G401.6 (cell line): Measurements from ENCODE around the gene BAIAP3.

Source experiments
- FAIRE-seq: peaks from 2 replicates; lab custom pipeline; 2012; peaks lifted over from hg19 to GRCh38; lab: Jason Lieb, UNC

BAIAP3 gene

DNA sequence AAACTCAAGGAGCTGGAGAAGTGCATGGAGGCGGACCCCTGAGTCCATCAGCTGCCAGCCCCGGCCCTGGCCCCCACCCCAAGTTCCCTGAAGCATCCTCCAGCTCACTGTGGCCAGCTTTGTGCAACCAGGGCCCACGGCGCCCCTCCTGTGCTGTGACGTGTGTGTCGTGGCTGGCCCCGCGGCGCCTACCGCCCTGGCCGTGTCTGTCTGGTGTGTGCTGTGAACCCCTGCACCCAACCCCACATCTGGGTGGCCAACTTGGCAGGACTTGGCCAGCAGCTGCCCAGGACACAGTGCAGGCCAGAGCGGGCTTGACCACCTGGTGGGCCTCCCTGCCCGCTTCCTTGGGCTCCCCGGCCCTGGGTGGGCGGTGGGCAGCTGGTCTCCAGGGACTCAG is 15.0 kb downstream of the BAIAP3 start:
- no peak for FAIRE-seq

DNA sequence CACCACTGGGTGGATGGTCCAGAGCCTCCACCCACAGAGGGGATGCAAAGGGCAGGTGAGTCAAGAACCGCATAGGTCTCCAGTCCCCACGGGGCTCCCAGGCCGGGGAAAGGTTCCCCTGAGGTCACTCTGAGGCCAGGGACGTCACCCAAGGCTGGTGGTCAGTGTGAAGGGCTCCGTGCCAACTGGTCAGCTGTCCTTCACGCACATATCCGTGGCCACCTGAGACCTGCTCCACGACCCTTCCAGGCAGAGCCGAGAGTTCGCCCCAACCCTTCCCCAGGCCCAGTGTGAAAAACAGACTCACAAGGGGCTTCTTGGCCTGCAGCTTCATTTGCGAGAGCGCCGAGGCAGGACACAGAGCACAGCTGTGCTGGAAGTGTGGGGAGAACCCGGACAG is 15.5 kb downstream of the BAIAP3 start:
- no peak for FAIRE-seq

DNA sequence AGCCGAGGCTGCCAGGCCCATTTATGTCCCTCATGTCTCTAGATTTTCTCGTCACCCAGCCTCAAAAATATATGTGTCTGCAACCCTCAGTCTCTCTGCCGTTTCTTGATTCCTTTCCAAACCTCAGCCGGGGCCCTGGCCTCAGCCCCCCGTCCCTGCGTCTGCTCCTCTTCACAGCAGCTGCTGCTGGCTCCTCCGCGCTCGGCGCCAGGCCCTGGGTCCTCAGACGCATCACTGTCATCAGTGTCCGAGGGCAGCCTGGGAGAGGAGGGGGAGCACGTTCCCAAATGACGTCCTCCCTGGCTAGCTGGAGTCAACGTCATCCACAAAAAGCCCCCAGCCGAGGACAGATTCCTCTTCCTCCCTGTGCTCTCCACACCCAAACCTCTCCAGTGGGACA is 15.9 kb downstream of the BAIAP3 start:
- FAIRE-seq: no peak

DNA sequence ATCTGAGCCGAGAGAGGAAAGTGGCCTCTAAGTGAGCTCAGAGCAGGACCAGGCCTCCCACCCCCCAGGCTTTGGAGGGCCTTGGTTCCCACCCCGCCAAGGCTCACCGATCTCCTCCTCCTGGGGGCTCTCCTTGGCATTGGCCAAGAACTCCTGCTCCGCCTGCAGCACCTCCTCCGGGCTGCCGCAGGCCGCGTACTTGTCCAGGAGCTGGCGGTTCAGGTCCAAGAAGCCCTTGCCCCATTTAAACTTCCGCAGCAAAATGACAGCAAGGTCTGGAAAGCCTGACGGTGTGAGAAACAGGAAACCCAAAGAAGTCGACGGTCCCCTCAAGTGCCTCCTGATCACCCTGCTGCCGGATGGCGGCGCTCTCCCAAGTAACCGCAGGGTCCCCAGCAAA is 16.5 kb downstream of the BAIAP3 start:
- no peak for FAIRE-seq

DNA sequence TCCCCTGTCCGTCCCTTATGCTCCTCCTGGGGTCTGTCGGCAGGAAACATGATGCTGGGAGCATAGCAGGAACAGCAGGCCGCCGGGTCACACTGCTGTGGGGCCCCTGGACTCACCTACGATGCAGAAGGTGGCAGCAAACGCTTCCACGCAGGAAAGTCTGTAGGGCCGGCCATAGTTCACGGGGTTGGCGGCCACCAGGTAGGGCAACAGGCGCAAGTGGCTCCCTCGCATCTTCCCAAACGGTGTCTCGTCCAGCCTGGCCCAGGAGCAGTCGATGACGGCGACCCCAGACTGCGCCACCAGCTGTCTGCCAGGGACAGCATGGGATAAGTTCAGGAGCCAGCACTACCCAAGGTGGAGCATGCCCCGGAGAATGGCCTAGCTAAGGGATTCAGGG is 17.2 kb downstream of the BAIAP3 start:
- FAIRE-seq: no peak

DNA sequence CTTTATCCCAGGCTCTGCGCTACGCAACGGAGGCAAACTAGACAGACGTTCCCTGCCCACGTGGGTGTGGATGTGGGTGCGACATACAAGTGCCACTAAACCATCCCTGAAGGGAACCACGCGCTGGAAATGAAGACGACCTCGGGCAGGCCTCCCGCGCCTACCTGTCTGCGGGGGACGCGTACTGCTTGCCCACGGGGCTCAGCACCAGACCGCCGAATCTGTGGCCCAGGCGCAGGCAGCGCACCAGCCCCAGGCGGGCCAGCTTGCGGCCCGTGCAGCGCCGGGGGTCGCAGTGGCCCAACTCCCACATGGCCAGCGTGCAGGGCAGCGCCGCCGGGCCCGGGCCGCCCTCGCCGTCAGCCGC is 17.8 kb downstream of the BAIAP3 start:
- no peak for FAIRE-seq

DNA sequence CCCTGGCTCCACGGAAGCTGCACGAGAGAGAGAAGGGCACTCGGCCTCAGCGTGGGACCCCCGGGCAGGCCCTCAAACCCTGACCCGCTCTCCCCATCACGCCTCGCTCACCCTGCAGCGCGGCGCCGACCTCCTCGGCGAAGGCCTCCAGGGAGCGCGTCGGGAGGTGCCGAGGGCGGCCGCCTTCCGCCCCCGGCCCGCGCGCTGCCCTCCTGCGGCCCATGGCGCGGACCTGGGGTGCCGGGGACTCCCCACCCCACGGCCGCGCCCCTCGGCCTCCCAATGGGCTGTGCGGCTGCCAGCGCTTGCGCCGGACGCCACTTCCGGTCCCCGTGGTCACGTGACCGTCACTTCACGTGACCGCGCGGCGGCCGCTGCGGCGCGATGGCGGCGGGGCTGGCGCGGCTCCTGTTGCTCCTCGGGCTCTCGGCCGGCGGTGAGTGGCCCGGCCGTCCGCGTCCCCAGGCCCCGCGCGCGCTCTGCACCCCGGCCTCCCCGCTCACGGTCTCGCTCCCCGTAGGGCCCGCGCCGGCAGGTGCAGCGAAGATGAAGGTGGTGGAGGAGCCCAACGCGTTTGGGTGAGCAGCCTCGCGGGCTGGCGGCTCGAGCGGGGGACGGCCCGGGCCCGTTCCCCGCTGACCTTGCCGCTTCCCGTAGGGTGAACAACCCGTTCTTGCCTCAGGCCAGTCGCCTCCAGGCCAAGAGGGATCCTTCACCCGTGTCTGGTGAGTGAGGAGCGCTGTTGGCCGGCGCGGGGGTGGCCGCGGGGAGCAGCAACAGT is 18.3 kb downstream of the BAIAP3 start, which contains the start of the genes GNPTG and TSR3:
Gene GNPTG (plus strand): TSS at position 350 of the 781 bp plus-strand sequence. CDS start 35 bp downstream, at position 385.
Gene TSR3 (minus strand): TSS at position 297 of the 781 bp plus-strand sequence. CDS start 74 bp downstream, at position 223.
- FAIRE-seq: no peak

DNA sequence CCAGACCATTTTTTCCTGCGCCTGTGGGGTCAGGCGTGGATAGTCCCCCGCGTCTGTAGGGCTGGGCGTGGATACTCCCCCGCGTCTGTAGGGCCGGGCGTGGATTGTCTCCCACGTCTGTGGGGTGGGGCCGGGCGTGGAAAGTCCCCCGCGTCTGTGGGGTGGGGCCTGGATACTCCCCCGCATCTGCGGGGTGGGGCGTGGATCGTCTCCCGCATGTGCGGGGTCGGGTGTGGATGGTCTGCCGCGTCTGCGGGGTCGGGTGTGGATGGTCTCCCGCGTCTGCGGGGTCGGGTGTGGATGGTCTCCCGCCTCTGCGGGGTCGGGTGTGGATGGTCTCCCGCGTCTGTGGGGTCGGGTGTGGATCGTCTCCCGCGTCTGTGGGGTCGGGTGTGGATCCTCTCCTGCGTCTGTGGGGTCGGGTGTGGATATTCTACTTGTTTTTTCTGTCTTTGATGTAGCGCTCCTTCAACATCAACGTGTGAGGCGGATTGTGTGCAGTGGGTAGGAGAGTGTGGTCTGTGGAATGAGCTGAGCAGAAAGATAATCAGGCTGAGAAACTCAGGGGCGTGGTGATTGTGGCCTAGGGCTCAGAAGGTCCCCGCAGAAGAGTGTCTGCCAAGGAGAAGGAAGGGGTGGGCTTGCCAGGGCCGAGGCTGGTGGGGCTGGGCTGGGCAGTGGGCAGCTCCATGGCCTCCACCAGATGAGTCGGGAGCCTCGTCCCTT is 21.5 kb downstream of the BAIAP3 start:
- no peak for FAIRE-seq

DNA sequence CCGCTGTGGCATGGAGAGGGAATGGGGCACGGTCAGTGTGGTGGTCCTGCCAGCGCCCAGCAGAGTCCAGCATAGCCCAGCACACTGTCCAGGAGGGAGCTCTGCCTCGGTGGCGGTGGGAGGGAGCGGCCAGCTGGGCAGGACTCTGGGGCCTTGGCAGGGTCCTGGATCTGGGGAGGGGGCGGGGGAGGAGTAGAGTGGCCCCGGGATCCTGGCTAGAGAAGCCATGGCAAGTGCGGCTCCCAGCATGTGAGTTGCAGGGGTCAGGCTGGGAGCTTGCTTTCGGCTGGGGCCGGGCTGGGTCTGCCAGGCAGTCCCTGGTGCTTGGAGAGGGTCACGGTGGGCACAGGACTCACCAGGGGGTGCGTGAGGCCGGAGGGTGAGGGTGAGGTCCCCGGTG is 22.1 kb downstream of the BAIAP3 start:
- no peak for FAIRE-seq

DNA sequence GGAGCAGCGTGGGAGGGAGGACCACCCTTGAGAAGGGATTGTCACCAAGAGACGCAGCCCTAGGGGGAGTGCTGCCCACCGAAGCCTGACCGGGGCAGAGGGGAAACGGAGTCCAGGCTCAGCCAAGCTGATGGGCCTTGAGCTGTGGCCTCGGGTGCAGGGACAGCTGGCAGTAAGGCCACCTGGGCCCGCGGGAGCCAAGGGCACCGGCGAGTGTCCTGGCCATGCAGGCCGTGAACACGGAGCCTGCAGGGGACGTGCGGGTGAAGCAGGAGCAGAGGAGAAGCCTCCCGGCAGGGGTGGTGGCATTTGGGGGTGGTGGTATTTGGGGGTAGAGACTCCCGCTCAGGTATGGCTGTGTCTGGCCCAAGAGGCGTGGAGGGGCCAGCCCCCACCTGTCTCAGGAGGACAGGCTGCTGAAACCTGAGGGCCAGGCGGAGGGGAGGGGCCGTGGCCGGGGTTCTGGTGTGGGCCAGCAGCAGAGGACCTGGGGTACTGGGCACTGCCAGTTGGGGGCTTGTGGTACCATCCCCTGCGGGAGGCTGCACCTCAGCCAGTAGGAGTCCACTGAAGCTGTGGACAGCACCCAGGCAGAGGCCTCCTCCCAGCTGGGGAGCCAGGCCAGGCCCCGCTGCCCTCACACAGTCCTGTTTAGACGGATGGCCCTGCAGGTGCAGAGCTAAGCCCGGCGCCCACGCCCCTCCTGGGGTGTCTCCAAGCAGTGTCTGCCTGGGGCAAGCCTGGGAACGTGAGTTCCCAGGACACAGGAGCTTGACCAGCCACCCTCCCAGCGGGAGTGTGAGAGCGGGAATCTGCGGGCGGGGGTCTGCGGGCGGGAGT is 22.8 kb downstream of the BAIAP3 start:
- FAIRE-seq: no peak

DNA sequence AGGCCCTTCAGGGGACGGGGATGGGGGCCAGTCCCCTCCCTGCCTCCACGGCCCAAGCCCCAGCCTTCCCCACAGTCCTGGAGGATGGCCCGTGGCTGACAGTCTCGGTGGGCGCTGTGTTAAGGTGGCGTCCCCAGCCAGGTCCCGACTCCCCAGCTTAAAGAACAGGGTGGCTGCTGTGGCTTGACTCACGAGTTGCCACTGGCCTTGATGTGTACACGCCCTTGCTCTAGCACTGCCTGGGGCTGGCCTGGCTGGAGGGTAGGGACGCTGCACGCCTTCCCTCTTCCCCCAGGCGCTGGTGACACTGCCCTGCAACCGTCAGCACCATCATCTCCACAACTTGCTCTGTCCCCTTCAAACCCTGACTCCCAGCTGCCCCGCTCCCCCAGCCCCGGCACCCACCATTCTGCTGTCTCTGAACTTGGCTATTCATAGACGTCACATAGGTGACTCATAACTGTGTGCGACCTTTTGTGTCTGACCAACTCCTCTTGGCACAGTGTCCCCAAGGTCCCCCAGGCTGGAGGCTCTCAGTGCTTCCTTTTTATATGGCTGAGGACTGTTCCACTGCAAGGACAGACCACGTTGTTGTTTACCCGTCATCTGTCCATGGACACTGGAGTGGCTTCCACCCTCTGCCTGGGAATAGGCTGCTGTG is 24.6 kb downstream of the BAIAP3 start:
- no peak for FAIRE-seq

DNA sequence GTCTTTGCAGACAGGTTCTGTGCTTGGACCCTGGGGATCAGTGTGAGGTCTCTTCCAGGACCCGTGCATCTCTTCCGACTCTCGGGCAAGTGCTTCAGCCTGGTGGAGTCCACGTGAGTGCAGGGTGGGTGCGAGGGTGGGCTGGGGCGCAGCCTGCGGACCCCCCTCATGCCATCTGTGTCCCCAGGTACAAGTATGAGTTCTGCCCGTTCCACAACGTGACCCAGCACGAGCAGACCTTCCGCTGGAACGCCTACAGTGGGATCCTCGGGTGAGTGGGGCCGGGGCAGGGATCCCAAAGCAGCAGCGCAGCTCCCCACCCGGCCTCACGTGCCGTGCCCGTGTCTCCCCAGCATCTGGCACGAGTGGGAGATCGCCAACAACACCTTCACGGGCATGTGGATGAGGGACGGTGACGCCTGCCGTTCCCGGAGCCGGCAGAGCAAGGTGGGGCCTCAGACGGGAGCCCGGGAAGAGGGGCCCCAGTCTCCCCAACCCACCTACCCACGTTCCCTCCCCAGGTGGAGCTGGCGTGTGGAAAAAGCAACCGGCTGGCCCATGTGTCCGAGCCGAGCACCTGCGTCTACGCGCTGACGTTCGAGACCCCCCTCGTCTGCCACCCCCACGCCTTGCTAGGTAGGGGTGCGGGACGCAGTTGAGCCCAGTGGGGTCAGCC is 28.4 kb downstream of the BAIAP3 start:
- FAIRE-seq: no peak

DNA sequence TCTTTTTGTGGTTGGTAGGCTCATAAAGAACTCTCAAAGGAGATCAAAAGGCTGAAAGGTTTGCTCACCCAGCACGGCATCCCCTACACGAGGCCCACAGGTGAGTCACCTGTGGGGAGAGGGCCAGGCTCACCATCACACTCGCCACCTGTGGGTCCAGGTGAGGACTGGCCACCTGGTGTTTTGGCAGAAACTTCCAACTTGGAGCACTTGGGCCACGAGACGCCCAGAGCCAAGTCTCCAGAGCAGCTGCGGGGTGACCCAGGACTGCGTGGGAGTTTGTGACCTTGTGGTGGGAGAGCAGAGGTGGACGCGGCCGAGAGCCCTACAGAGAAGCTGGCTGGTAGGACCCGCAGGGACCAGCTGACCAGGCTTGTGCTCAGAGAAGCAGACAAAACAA is 29.4 kb downstream of the BAIAP3 start:
- FAIRE-seq: no peak

DNA sequence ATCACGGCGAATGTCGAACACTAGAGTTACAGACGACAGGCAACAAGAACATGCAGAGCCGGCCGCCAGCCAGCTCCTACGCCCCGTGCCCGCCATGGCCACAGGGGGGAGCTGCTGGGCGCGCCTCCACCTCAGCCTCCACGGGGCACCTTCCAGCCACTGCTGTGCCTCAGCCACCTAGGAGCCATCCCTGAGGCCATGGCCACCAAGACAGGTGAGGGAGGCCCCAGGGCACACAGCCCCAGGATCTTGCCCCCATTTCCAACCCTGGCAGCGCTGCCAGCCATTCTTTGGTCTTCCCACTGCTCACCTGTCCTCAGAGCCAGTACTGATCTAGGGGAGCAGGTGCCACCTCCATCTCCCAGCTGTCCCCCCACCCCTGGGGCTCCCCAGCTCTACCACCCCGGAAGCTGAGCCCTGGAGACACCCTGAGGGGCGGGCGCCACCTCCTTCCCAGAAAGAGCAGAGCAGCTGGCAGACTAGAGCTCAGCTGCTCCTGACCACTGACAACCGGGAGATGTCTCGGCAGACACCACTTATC is 30.1 kb downstream of the BAIAP3 start:
- FAIRE-seq: no peak

DNA sequence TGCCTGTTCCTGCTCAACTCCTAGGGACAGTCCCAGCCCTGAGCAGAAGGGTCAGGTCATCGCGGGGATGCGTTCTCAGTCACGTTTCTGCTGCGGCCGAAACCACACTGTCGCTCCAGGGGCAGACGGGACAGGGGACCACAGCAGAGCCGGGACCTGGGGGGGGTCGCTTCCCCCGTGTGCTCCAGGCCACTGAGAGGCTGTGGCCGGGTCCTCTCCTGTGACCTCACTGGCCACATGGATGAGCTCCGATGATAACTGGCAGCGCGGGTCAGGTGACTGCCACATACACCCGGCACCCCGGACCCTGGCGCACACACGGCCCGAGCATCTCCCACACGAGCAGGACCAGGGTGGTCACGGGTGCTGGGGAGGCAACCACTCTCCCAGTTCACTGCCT is 31.1 kb downstream of the BAIAP3 start:
- FAIRE-seq: no peak

DNA sequence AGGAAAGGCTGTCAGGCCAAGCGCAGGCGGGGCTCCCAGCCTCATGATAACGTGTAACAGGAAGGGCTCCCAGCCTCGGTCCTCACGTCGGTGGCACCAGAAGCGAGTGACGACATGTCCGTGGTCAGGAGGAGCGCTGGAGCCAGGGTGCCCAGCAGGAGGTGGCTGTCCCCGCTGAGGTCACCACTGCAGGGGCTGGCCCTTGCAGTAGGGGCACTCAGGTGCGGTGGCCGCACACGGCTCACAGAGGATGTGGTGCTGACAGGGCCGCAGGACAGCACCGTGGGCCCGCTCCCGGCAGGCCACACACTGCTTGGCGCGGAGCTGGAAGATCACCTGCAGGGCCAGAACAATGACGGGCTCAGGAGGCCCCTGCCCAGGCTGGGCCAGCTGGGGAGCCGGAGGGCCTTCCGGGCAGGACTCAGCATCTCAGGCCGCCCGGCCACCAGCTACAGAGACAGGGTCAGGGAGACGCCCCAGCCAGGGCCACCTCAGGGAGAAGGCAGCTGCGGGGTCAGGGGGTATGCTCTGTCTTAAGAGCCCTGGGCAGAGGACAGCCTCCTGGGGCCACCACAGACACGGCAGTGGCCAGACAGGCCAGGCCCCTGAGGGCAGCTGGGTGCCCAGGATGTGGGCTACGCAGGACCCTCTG is 32.7 kb downstream of the BAIAP3 start:
- FAIRE-seq: no peak

DNA sequence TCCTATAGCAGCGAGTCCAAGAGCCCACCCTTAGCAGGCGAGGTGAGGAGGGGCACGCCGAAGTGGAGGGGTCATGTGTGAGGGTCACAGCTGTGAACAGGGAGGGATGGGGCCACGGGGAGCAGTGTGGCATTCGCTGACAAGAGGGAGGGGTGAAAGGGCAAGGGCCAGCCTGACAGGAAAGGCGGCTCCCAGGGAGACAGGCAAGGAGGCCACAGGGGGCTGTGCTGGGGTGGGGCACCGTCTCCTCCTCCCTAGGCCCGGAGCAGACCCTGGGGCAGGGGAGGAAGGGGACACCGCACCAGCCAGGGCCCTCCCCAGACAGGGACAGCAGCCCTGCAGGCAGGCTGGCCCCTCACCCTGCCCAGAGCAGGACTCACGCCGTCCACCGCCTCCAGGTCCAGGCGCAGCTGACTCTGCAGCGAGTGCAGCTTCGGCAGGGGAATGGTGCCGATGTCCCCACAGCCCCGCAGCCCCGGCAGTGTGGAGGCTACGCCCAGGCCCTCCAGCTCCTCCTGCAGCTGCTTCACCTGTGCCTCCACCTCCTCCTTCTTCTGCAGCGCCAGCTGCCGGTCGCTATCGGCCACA is 33.4 kb downstream of the BAIAP3 start:
- FAIRE-seq: no peak

DNA sequence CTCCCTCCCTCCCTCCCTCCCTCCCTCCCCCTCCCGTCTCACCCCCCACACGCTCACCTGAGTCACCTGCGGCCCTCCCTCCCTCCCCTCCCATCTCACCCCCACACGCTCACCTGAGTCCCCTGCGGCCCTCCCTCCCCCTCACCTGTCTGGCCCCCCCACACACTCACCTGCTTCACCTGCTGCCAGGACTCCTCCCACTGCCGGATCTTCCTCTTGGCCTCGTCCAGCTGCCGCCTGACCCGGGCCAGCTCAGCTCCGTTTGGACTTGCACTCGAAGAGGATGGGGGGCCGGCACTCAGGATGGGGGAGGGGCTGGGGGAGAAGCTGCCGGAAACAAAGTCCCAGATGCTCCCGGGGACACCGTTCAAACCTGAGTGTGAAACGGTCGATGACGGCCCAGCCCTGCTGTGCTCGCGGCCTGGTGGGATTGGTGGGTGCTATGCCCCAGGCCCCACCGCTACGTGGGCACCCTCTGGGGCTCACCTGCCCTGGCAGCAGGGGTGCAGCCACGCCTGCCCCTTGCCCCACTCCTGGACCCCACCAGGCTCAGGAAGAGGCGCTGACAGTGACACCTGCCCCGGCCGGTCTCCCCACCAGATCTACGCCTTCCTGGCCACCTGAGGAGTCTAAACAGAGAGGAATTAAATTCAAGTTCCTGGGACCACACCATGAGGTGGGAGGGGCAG is 34.2 kb downstream of the BAIAP3 start:
- no peak for FAIRE-seq

DNA sequence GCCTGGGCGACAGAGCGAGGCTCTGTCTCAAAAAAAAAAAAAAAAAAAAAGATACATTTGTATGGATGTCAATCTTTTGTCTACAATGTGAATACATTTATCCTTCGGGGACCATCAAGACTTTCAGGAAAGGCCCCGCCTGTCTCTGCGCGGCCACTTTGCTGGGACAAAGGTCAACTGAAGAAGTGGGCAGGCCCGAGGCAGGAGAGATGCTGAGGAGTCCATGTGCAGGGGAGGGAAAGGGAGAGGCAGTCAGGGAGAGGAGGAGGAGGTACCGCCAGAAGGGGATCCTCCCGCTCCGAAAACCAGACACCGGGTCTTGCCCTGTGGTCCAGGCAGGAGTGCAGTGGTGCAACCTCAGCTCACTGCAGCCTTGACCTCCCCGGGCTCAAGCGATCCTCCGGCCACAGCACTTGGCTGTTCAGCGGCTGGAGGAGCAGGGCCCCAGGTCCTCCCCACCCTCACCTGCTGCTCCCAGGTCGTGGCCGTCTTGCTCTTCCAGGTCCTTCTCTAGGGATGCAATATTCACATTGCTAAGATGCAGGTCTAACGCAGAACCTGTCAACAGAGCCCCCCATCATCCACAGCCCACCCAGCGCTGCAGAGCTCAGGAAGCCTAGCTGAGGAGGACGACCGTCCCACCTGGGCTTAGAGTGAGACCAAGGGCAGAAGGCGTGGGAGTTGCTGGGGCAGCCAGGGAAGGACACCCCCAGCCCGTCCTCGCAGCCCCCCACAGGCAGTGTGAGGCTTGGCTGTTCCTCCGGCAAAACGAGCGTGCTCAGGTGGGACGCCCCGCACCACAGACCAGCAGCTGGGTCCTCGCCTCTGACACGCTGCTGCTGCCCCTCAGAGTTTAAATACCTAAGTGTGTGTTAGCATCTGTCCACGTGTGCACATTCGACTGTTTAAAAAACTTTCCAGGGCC is 37.9 kb downstream of the BAIAP3 start:
- no peak for FAIRE-seq
